NCI-H1048 (cell line): ENCODE data around the gene CD86.
"Not testable (repeated sequence)": the region's sequence is repeated elsewhere in the genome, so short reads cannot be mapped to it uniquely, and the experiment has no call there.

Experiments
- DNase-seq: peaks from one replicate; lab custom pipeline; 2025; lab: John Stamatoyannopoulos, UW

CD86 gene

GRCh38 chr3:122055215-122055614, at the start of gene CD86:
Gene CD86, plus strand, starts transcription at chr3:122055362. Its CDS starts 128 bp downstream, at chr3:122055490.
- DNase-seq: no peak

GRCh38 chr3:122006267-122006666, 48.9 kb upstream of the CD86 start:
- no peak for DNase-seq

GRCh38 chr3:122008166-122008565, 47.0 kb upstream of the CD86 start:
- DNase-seq: no peak

GRCh38 chr3:122010506-122010905, 44.7 kb upstream of the CD86 start:
- no peak for DNase-seq

GRCh38 chr3:122011396-122011795, 43.8 kb upstream of the CD86 start:
- no peak for DNase-seq

GRCh38 chr3:122012821-122013220, 42.3 kb upstream of the CD86 start:
- DNase-seq: no peak

- no peak for DNase-seq
Observed at GRCh38 chr3:122013448-122013925, 41.7 kb upstream of the CD86 start.

- no peak for DNase-seq
Observed at GRCh38 chr3:122014741-122015140, 40.4 kb upstream of the CD86 start.

GRCh38 chr3:122019493-122019892, 35.7 kb upstream of the CD86 start:
- no peak for DNase-seq

GRCh38 chr3:122021037-122021436, 34.1 kb upstream of the CD86 start:
- no peak for DNase-seq

GRCh38 chr3:122021811-122022401, 33.3 kb upstream of the CD86 start, which contains the start of gene ILDR1:
Gene ILDR1, minus strand, starts transcription at chr3:122022247. Its CDS starts 170 bp downstream, at chr3:122022077.
- no peak for DNase-seq

GRCh38 chr3:122023335-122023910, 31.7 kb upstream of the CD86 start:
- DNase-seq: no peak

GRCh38 chr3:122024800-122025199, 30.4 kb upstream of the CD86 start:
- no peak for DNase-seq

- DNase-seq: no peak
Observed at GRCh38 chr3:122025296-122025695, 29.9 kb upstream of the CD86 start.

GRCh38 chr3:122030381-122031122, 24.6 kb upstream of the CD86 start:
- DNase-seq: no peak

- no peak for DNase-seq
Observed at GRCh38 chr3:122031123-122031468, 24.1 kb upstream of the CD86 start.

- DNase-seq: no peak
Observed at GRCh38 chr3:122032531-122032930, 22.6 kb upstream of the CD86 start.

- no peak for DNase-seq
Observed at GRCh38 chr3:122033023-122033422, 22.1 kb upstream of the CD86 start.

GRCh38 chr3:122047296-122047695, 7.9 kb upstream of the CD86 start:
- DNase-seq: not testable (repeated sequence)

GRCh38 chr3:122047773-122048172, 7.4 kb upstream of the CD86 start:
- not testable (repeated sequence) for DNase-seq

GRCh38 chr3:122052968-122053367, 2.2 kb upstream of the CD86 start:
- no peak for DNase-seq

GRCh38 chr3:122057671-122058070, 2.5 kb downstream of the CD86 start:
- no peak for DNase-seq

- no peak for DNase-seq
Observed at GRCh38 chr3:122058294-122058693, 3.1 kb downstream of the CD86 start.
